ELF-1 (cell line): ENCODE data around the gene NSMCE4A.
A peak's percentile ranks its signal among the peaks of the same experiment; 100 is the strongest.
"Not testable (repeated sequence)": the region's sequence is repeated elsewhere in the genome, so short reads cannot be mapped to it uniquely, and the experiment has no call there.

Source experiments
- DNase-seq: peaks from one replicate; pipeline ENCODE4 v3.0.0-alpha.2; 2016; ENCODE audit warnings: low read depth, low spot score

NSMCE4A gene

DNA sequence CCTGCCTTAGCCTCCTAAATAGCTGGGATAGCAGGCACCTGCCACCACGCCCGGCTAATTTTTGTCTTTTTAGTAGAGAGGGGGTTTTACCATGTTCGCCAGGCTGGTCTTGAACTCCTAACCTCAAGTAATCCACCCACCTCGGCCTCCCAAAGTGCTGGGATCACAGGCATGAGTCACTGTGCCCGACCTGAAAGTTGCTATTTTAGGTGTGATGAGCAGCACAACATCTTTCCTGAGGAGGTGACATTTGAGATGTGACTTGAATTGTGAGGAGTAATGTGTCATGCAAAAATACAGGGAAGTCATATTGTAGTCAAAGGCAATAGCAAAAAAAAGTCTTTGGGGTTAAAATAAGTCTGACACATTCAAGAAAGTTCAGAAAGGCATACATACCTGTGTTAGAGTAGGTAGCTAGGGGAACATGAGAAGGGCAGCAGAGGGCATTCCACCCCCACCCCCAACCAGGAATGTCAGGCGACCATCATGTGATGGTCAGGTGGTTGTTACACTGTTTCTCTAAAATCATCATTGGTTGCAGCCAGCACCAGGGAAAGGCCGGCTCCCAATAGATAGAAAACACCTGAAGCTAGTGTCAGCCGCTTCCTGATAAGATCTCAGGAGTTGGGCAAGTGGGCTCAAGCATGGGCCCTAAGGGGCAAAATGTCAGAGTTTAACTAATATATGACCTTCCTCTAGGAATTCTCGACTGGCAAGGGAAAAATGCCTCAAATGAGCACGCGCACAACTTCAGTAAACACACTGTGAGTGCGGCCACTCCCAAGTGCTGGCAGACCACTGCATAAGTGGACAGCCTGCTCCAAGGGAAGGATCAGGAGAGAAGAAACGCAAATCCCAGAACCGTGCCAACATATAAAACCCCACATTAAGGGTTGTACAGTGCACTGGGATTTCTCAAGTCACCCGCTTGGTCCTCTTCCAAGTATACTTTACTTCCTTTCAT lies 13.6 kb upstream of the NSMCE4A start, which contains the start of gene TACC2:
TACC2 (plus strand) TSS at position 803 of the 964 bp plus-strand sequence. CDS start 32,819 bp downstream, outside the sequence.
- peak; percentile 78 for DNase-seq

DNA sequence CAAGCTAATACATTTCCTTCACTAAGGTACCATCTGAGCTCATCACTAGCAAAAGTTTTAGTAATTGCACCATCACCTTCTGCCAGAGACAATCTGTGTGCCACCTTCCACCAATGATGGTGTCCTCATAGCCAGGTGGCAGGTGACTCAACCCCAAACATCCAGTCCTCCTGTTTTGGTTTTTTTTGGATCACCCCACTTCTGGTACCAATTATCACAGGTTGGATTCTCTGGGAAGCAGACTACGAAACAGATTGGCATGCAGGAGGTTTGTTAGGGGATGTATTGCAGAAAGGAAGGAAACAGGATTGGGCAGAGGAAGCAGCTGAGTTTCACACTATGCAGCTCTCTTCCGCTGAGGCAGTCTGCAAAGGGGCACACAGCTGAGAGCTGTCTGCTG lies 9.4 kb upstream of the NSMCE4A start:
- no peak for DNase-seq

DNA sequence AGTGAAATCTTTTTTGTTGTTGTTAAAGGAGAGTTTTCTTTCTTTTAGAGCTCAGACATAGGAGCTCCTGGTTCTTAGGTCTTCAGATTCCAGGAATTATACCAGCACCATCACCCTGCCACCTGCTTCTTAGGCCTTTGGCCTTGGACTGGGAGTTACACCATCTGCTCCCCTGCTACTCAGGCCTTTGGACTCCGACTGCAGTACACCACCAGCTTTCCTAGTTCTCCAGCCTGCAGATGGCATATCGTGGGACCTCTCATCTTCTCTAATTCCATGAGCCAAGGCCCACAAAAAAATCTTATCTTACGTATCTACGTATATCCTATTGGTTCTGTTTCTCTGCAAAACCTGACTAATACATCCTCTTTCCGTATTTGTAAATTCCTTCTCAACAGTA lies 8.8 kb upstream of the NSMCE4A start:
- DNase-seq = no peak

DNA sequence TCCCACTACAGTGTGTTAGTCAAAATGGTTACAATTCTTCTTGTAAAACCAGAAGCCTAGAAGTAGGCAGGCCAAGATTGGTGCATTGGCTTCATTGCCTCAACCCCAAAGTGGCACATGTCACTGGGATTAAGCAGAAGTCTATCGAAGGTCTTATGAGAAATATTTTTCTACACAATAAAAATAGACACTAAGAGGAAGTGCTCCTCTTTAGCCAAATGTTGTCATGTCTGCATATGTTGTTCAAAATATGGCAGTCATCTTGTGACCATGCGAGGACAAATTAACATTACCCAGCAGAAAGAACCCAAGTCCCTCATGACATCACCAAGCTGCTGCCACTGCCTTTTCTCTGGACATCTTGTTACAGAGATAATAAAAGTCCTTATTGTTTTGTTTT lies 6.3 kb upstream of the NSMCE4A start:
- DNase-seq = no peak

DNA sequence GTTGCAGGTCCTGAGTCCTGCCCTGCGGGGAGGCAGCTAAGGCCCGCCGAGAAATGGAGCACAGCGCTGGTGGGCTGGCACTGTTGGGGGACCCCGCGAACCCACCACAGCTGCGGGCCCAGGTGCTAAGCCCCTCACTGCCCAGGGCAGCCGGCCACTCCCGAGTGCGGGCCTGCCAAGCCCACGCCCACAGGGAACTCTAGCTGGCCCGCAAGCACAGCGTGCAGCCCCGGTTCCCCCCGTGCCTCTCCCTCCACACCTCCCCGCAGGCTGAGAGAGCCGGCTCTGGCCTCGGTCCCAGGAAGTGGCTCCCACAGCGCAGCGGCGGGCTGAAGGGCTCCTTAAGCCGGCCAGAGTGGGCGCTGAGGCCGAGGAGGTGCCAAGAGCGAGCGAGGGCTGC lies 3.5 kb upstream of the NSMCE4A start:
- DNase-seq = no peak

DNA sequence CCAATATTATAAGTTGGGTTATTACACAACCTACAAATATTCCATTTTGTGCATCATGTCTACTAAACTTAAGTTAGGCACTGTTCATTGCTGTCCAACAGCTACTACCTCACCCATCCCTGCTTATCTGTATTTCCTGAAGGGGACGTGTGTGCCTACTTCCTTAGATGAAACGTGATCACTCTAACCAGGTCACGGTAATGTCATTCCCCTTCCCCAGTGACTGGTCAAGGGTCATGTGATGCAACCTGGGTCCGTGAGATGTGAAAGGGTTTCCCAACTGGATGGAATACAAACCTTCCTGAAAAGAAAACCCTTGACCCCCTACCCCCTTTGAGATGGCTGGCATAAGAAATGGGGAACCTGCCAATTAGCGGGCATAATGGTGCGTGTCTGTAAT lies 1.6 kb upstream of the NSMCE4A start:
- no peak for DNase-seq

DNA sequence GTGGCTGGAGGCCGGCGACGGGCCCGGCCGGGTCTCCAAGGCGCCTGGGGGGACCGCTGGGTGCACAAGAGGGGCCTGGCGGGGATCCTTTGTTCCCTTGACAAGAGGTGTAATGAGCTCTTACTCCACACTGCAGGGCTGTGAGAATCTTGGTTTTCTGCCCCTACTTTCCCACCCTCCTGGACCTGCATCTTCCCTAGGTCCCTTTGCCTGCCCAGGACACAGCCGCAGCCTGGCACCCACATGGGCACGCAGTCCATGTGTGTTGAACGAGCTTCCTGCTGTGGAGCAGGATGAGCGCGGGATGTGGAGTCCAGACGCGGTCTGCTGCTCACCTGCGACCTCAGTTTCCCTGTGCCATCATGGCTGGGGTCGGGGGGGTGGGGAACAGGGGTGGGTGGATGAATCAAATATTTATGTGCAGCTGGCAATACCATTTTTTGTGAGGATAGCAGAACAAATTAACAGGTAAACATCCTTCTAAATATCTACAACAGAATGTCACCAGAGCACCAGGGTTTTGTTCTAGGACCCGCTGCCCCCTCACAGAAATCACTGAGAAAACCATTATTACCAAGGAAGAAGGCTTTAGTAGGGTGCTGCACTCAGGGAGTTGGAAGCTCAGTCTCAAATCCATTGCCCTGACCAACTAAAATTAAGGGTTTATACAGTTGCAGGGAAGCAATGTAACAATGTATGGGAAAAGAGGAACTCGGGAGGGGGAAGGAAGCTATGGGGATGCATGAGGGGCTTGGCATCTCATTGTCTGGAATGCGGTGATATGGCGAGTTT lies 474 bp upstream of the NSMCE4A start:
- DNase-seq = no peak

DNA sequence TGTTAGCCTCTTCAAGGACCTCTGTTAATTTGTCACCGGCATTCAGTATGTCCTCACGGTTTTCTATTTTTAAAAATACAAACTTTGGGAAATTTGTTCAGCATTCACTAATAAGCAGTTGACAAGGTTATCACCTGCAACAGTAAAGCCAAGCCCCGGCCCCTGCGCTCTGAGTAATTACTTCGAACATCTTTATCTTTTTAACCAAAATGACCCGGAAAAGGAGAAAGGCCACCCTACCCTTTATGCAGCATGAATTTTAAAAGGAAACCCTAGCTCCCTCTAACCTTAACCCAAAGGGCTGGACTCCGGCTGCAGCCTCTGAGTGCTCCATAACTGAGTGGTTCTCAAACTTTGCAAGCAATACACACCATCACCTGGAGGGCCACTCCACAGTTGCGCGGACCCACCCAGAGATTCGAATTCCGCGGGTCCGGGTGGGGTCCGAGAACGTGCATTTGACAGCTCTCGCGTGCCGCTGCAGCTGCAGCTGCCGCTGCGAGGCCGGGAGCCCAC lies 940 bp downstream of the NSMCE4A start:
- DNase-seq = peak; percentile 58

DNA sequence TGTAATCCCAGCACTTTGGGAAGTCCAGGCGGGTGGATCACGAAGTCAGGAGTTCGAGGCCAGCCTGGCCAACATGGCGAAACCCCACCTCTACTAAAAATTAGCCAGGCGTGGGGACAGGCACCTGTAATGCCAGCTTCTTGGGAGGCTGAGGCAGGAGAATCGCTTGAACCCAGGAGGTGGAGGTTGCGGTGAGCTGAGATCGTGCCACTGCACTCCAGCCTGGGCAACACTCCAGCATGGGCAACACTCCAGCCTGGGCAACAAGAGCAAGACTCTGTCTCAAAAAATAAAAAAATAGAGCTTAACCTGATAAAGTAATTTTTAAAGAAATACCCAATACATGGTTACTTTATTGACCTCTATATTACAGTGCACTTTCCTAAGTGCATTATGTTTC lies 5.9 kb downstream of the NSMCE4A start:
- not testable (repeated sequence) for DNase-seq

DNA sequence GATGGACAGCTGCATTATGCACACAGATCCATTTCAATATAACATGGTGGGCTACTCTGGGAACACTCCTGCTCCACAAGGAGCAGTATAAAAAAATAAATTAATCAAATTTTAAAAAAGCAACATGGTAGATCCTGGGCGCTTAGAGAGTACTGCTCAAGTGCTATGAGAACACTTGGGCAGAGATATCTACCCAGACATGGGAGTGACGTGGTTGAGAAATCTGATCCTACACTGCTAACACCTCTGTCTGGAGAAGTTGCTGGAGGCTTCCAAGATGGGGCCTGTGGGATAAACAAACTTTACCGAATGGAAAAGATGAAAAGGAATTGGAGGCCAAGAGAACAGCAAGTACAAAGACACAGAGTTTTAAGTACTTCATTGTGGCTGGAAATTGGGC lies 9.0 kb downstream of the NSMCE4A start:
- no peak for DNase-seq

DNA sequence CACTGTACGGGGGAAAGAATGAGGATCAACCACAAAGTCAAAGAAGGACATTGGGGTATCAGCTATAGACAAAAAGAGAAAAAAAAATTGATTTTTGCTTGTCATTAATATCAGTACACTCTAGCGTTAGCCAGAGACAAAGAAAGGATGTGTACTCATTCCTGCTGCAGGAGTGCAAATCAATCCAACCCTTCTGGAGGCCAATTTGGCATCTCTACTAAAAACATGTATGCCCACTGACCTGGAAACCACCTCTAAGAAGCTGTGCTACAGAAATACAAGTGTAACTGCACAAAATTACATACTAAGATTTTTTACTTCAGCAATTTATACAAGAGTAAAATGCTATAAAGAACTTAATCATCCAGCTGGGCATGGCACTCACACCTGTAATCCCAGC lies 13.6 kb downstream of the NSMCE4A start:
- no peak for DNase-seq

DNA sequence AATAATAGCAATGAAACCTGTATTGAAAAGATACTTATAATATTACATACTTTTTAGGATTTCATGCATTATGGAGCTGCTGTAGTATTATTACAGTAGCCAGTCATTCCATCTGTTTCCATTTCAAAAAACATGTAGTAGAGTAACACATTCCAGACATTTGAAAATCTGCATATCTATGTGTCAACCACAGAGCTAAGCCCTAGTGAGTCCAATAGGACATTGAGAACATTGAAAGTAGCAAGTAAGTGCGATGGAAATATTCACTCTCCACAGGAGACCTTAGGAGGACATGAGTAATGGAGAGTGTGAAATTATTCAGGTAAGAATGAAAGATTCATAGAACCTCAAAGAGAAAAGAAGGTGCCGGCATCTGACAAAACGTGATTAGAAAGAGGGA lies 15.3 kb downstream of the NSMCE4A start:
- no peak for DNase-seq

DNA sequence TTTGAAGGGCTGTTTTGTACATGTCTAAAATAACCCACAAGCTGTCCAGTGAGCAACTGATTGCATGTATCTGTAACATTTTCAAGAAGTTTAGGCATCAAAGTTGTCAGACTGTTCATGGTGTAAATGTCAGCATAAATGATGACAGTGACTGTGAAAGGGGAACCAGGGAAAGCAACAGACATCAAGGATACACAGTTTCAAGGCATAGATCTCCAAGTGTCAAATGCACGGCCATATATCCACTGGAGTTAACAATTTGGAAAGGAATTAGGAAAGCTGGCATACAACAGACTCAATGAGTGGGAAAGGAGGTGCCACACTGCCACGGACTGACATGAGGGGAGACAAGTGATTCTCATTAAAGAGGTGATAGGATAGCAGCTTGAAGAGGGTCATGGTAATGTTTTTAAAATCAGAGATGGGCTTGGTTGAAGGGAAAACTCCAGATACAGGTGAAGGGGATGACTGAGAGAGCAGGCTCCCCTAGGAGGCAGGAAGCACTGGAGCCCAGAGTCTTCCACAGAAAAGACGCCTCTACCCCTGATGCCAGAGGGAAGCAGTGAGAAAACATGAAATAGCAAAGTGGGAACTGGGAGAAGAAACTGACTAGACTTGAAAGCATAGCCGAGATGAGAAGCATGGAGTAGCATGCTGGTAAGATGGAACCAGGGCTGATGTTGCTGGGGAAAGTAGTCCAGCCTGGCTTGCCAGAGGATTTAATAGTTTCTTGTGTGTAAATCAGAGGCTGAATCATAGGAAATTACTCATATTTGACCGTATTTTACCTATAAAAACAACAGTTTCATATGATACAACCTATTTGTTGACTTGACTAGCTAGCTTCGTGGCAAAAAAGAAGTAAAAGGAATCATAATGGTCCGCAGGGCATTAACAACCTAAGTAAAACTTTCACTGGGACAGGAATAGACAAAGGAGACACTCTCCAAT lies 18.6 kb downstream of the NSMCE4A start:
- DNase-seq = no peak

DNA sequence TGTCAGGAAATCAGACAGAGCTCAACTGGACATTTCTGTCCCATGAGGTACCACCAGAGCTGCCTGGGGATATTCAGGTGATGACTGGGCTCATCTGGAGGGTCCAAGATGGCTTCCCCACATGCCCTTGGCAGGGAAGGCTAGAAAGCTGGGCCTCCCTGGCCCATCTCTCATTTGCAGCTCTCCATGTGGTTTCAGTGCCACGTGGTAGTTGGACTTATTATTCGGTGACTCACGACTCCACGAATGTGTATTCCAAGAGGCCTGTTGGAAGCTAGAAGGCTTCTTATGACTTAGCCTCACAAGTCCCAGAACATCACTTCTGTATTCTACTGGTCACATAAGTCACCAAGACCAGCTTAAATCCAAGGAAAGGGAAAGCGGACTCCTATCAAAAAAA lies 22.8 kb downstream of the NSMCE4A start:
- DNase-seq = no peak

DNA sequence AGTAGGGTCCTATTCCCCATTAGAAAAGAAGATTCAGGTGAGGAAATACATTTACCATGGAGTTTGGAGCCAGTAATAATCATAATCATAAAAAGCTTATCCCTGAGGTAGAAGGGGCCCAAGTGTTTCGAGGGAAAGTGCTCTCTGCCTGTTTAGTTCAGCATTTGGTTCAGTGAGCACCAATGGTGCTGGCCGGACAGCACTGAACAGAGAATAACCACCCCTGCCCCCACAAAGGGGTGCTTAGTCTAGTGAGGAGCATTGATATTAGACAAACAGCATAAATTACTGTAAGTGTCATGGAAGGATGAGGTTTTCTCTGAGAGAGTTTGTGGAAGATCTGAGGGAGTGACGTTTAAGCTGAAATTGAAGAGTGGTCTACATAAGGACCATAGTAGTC lies 25.6 kb downstream of the NSMCE4A start:
- DNase-seq = no peak

DNA sequence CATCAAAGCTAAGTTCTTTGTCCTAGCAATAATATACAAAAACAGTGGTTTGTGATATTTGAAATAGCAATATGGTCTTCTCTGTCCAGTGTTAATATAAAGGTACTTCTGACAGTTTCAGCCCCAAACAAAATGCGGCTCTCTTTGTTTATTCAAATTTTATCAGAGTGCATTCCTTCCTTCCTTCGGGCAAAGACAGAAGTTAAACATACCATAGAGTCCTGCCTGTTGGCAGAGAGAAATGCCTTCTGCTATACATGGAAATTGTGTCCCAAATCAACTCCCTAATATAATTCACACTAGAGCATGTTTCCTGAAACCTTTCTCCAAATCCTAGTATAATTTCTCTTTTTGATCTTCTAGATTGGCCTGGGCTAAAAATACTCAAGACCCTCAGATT lies 26.0 kb downstream of the NSMCE4A start:
- DNase-seq = no peak

DNA sequence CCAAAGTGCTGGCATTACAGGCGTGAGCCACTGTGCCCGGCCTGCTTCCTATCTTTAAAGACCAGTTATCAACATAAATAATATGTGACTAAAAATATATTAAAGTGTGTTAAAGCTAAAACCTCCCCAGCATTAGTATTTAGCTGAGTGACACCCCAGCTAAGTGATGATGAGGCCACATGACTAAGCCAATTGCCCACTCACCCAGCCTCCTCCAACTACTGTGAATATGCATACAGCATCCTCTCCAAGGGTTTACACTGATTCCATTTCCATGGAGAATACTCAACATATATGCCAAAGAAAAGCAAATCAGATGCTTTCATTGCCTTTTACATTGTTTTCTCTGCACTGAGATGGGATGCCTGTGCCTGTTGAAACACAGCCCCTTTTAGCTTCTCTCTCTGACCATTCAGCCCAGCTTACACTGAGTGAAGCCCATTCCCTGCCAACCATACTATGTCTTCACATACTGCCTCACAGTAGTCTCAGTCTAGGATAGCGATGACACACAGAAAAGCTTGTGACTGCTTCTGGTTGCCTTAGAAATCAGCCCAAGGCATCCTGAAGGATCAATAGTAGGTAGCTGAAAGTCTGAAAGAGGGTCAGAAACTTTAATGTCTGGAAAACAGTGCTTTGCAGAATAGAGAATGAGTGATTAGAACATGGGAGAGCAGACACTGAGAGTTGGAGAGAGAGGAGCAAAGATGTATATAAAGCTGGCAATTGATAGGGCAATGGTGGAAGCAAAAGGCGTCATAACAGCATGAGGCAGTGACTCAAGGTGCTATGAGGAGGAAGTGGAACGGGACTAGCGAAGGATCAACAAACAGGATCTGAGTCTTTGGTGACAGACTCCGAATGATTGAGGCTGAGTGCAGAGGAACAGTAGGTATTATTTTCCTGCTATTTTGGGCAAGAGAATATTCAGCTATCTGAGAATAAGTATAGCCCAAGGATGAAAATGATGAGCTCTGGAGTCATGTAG lies 27.4 kb downstream of the NSMCE4A start:
- DNase-seq = no peak

DNA sequence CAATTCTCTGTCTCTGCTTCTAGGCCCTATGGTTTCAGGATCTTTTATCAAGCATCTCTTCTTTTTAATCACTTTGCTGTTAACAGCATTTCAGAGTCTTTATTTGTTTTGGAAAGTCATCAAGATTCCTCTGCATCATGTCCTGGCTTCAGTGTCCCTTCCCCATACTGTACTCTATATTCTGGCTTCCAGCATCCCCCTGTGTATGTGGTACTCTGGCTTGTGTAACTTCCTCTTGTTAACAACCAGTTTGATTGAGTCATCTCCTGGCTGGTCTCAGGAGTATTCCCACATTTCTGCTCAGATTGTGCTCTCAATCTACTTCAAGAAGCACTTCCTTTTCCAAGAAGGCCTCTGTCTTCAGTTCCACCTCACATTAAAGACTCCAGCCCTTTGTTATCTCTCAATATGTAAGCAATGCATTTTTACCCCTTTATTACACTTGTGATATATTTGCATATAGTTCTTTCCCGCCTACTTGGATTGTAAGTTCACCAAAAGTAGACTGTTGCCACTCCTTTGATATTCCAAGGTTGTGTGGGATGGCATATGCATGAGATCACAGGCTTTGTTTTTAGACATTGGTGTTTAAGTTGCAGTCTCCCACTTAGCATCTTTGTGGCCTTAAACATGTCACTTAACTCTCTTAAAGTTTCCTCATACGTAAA lies 32.1 kb downstream of the NSMCE4A start:
- DNase-seq = no peak

DNA sequence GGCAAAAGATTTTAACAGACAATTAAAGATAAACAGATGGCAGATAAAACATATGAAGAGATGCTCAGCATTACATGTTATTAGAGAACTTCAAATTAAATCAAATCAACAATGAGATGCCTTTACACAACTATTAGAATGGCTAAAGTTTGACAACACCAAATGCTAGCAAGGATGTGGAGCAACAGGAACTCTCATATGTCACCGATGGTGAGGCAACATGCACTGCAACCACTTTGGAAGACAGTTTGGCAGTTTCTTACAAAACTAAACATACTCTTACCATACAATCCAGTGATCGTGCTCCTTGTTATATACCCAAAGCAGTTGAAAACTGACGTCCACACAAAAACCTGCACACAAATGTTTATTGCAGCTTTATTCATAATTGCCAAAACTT lies 33.5 kb downstream of the NSMCE4A start:
- DNase-seq = no peak

DNA sequence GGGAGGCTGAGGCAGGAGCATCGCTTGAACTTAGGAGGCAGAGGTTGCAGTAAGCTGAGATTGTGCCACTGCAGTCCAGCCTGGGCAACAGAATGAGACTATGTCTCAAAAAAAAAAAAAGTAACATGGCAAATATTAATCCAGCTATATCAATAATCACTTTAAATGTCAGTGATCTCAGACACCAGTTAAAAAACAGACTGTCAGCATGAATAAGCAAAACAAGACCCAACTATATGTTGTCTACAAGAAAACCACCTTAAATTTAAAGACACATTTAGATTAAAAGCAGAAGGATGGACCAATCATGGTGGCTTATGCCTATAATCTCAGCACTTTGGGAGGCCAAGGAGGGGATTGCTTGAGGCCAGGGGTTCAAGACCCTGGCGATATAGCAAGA lies 38.7 kb downstream of the NSMCE4A start:
- DNase-seq = no peak
